Activated T-cell treated with anti-CD3 and anti-CD28 coated beads, Interleukin-2, amount 50 U/mL, for 1 hour (primary cell): Measurements from ENCODE around the gene MRPL38.

ENCODE experiments used
- DNase-seq: peaks from one replicate; pipeline ENCODE4 v3.0.0-alpha.2; 2020

Gene MRPL38

GRCh38 chr17:75917917-75918445, 13.3 kb upstream of the MRPL38 start:
- no peak for DNase-seq

GRCh38 chr17:75917141-75917916, 12.6 kb upstream of the MRPL38 start:
- DNase-seq, result no peak

- DNase-seq, result no peak
Observed at GRCh38 chr17:75915268-75915667, 10.6 kb upstream of the MRPL38 start.

- no peak for DNase-seq
Observed at GRCh38 chr17:75914643-75915267, 10.1 kb upstream of the MRPL38 start.

- DNase-seq, result no peak
Observed at GRCh38 chr17:75913537-75914210, 9.0 kb upstream of the MRPL38 start.

- DNase-seq, result no peak
Observed at GRCh38 chr17:75910699-75911098, 6.0 kb upstream of the MRPL38 start.

- no peak for DNase-seq
Observed at GRCh38 chr17:75909812-75910274, 5.2 kb upstream of the MRPL38 start.

GRCh38 chr17:75909051-75909811, 4.5 kb upstream of the MRPL38 start:
- no peak for DNase-seq

GRCh38 chr17:75908201-75908600, 3.5 kb upstream of the MRPL38 start:
- no peak for DNase-seq

GRCh38 chr17:75906143-75906884, 1.6 kb upstream of the MRPL38 start:
- DNase-seq, result no peak

GRCh38 chr17:75902406-75902805, 2.3 kb downstream of the MRPL38 start:
- DNase-seq, result no peak

GRCh38 chr17:75901727-75902126, 3.0 kb downstream of the MRPL38 start:
- DNase-seq, result no peak

GRCh38 chr17:75900691-75901533, 3.8 kb downstream of the MRPL38 start:
- DNase-seq, result no peak

- DNase-seq, result no peak
Observed at GRCh38 chr17:75899767-75900468, 4.8 kb downstream of the MRPL38 start.

- no peak for DNase-seq
Observed at GRCh38 chr17:75899353-75899752, 5.3 kb downstream of the MRPL38 start.

GRCh38 chr17:75898791-75899190, 5.9 kb downstream of the MRPL38 start:
- no peak for DNase-seq

- DNase-seq, result no peak
Observed at GRCh38 chr17:75898065-75898464, 6.6 kb downstream of the MRPL38 start.

- DNase-seq, result no peak
Observed at GRCh38 chr17:75897160-75898019, 7.3 kb downstream of the MRPL38 start.

GRCh38 chr17:75896415-75897159, 8.1 kb downstream of the MRPL38 start, which contains the start of gene TRIM65:
TSS of gene TRIM65 (minus strand) at chr17:75896951. CDS start at chr17:75896937, 14 bp downstream.
- peak; percentile 88 for DNase-seq
